ENCODE measurements around the gene CPED1.
"Not testable (repeated sequence)": the region's sequence is repeated elsewhere in the genome, so short reads cannot be mapped to it uniquely, and the experiment has no call there.

The CPED1 gene

DNA sequence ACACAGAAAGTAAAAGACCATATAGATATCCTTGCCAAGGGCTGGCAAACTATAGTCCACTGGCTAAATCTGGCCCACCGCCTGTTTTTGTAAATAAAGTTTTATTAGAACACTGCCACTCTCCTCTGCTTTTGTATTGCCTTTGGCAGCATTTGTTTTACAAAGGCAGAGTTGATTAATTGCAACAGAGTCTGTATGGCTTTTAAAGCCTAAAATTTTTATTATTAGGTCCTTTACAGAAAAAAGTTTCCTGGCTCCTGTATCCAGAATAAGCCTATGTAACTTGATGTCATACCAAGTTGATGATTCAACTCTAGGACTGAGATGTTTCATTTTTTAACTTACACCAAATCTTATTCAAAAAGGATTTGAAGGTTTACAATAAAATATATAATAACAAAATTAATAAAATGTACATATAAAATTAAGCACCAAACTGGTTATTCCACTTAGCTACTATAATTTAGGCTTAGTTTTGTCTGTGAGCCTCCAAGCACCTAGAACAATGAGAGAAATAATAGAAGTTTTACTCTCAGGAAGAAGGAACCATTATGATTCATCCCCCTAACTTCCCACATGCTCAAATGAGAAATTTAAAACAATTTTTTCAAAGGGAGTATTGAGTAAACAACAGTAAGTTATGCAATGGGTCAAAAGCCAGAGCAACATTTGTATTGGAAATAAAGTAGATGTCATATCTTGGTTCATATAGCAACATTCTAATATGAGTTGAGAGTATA lies 31.9 kb downstream of the CPED1 start:
- peak; percentile 80 for DNase-seq (ENCODE audit: low spot score)

DNA sequence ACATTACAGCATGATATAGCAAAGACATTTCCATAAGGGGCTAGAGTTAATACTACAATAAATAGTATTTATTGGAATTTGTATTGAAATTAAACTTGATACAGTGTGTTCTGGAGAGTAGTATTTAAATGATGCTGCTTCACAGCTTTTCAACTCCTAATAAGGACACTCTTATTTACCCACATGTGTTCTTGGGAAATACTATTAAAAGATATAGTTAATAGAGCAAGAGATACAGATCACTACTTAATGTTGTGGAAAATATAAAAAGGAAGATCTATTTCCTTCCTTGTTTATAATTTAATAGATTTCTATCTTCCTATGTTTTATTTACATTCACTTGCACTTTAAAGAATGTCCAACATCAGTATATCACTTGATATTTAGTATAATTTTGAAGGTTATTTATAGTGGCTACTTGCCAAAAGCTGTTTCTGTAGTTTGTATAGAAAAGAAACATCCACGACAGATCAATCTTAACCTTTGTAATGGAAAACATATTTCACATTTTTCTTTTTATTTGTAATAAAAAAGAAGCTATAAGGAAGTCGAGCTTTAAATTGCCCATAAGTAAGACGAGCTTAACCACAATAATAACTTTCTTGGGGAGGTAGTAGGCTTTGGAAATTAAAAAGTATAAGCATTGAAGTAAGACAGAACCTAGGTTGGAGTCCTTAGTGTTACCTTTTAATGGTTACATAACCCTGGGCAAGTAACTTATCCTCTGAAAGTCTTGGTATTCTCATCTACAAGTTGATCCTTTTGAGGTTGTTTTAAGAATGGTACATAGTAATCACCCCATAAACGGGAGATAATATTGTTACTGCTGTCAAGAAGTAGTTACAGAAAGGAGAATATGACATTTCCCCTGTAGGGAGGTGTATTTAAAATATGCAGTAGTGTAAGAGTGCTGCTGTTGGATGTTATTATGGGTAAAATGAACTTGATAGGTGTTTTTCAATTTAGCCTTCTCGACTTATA lies 32.8 kb downstream of the CPED1 start:
- no peak for DNase-seq (ENCODE audit: low spot score)

DNA sequence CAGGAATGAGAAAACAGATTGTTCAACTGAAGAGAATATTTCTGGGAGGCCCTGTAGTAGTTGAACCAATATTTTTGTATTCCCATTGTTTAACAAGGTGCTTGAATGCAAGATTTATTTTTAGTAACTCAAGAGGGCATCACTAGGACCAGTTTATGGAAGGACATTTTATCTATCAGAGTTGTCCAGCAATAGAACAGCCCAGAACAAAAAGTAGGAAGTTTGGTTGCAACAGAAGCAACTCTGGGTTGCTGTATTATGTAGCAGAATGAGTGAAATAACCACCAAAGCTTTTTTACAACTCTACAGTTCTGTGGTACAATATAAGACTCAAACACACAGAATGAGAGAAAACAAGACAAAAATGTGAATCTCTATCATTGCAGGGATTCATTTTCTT lies 34.7 kb downstream of the CPED1 start:
- DNase-seq (ENCODE audit: low spot score): no peak

DNA sequence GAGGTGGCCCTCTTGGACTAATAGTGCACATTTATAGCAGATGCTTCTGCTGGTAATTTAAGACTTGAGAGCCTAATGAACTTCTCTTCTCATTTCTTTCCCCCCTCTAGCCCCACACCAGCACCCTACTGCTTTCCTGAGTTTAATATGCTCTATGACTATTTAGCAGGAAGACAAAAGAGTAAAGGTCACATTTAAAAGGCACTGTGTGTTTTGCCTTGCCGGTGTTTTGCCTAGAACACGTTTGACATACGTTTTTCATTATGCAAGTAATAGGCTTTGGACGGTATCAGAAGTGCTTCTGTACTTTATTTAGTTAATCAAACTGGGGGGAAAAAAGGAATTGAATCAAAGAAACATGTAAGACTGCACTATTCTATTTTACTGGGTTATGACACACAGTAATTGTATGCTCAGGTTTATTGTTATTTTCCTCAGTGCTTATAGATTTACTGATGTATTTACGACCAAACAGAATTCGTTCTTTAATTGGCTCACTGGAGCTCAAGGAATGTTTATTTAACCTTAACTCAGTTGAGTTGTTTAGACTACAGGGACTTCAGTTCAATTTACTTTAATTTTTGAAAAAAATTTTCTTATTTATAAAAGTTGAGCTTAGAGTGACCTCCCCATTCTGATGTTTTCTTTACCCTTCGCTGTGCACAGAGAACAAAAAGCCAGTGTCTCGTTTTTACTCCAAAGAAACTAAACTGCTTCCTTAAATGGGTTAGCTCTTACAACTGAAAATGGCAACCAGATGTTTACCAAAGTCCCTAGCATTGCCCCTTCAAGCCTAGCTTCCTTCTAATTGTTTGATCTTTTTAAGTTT lies 35.4 kb downstream of the CPED1 start:
- no peak for DNase-seq (ENCODE audit: low spot score)

DNA sequence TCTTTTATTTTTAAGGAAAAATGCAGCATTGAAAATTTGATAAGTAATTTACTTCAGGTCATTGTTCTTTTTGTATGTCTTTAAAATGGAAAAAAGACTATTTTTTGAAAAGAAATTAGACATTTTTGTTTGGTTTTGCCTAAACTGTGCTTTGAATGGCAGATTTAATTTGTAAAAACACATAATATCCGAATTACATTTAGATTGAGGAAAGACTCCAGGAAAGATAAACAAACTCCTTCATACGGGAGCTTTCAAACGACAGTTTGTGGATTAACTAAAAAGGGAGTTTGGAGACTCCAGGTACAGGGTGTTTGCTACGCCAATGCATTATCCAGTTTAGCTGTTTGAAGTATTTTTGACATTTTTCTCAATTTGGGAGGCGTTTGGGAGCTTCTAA lies 36.1 kb downstream of the CPED1 start:
- DNase-seq (ENCODE audit: low spot score): no peak

DNA sequence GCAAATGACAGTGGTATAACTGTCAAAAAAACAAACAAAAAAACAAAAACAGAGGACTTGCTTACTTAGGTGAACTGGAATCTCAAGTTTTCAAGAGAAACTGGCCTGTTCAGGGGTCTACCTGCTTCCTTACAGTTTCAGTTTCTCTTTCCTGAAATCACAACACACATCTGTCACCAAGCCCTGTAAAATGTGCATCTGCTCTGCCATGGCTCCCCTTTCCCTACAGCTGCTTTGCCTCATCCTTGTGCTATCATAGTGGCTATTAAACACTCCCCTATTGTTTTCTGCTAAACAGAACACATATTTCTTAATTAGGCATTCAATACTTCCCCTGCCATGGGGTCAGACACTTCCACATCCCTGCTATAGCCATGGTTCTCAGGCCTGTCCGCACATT lies 37.6 kb downstream of the CPED1 start:
- no peak for DNase-seq (ENCODE audit: low spot score)

DNA sequence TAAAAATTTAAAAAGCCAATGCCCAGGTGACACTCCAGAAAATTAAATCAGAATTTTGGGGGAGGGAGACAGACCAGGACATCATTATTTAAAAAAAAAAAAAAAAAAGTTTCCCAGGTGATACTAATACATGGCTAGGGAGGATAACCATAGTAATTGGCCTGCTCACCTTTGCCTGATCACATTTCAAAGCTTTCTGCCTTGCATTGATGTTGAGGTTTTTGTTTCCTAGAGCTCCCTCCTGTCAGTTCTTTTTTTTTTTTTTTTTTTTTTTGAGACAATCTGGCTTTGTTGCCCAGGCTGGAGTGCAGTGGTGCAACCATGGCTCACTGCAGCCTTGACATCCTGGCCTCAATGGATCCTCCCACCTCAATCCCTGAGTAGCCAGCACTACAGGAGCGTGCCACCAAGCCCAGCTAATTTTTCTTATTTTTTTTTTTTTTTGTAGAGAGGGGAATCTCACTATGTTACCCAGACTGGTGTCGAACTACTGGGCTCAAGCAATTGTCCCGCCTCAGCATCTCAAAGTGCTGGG lies 38.1 kb downstream of the CPED1 start:
- DNase-seq (ENCODE audit: low spot score): no peak

DNA sequence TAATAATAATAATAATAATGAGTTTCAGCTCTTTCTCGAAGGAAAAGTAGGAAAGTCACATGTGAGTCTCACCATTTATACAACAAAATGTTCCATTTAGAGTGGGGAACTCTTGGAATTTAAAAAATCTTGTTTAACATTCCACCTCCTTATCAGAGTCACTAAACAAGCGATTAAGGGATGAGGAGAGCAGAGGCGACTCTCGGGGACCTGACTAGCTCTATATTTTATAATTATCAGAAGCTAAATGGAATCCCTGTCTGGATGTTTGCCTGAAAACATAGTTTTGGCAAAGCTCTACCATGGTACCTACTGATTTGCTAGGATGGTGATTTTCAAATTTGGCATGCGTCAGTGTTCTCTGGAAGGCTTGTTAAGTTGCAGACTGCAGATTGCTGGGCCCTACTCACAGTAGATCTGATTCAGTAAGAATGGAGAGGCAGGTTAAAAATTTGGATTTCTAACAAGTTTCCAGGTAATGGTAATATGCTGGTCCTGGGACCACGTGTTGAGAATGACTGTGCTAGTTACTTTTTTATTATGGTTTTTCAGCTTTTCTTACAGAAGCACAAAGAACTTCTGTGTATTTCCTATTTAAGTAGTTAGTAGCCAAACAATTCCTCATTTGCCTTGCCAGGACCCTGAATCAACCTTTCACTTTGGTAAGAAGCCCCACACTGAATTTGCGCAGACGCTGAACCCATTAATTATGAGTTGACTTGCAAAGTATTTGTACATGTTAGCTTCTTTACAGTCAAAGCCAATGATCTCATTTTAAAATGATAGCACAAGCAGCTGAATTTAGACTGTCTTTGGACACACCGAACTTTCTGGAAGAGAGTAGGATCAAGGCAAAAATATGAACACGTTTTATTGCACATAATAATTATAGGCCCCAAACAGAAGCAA lies 39.5 kb downstream of the CPED1 start:
- no peak for DNase-seq (ENCODE audit: low spot score)

DNA sequence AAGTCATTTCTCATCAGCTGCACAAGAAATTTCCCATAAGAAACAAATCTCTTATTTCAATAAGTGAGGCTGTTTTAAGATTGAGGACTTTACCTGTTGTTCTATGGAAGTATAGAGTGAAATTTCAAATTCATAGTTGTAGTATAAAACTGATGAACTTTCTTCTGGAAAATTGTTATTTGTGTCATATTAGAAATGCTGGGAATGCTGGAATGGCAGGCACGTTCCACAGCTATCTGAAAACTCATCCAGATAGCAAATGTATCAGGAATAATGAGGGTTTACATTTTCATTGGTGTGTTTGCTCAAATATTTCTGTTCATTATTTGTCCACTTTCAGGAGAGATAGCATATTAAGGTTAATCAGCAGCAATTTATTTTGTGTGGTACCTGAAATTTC lies 40.8 kb downstream of the CPED1 start:
- no peak for DNase-seq (ENCODE audit: low spot score)

DNA sequence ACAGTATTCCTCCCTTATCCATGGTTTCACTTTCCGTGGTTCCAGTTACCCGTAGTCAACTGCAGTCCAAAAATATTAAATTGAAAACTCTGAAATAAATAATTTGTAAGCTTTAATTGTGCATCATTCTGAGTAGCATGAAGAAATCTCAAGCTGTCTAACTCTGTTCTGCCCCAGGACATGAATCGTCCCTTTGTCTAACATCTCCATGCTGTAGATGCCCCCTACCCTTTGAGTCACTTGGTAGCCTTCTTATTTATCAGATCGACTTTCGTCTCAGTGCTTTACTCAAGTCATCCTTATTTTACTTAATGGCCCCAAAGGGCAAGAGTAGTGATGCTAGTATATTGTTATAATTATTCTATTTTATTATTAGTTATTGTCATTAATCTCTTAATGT lies 41.8 kb downstream of the CPED1 start:
- no peak for DNase-seq (ENCODE audit: low spot score)

DNA sequence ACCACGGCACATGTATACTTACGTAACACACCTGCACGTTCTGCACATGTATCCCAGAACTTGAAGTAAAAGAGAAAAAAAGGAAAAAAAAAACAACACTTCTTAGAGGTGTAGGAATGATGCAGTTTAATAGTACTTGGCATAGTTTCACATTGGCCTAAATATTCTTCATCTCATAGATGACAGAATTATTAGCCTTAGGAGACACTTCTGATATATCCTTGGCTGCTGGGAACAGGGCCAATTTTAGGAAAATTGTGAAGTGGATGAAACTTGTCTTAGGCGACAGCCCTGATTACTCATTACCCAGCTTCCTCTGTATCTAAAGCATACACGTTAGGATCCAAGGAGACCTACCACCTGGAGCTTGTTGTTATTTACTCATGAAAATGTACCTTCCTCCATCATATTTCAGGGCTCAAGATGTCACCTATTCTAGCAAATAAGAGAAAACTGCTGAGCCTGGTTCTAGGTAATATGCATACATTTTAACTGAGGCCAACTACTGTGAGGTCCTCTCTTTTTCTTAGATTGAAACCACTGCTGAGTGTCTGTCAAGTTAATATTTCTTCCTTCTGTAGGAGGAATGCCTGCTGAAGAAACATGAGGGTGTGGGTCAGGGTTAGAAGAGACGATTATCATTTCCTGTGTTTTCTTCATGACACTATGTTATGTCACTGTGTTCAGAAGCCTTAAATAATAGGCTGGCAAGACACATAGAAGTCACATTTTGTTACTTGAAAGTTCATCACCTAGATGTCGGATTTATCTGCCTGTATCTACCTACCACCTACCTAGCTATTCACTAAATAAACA lies 44.3 kb downstream of the CPED1 start:
- peak; percentile 44 for DNase-seq (ENCODE audit: low spot score)

DNA sequence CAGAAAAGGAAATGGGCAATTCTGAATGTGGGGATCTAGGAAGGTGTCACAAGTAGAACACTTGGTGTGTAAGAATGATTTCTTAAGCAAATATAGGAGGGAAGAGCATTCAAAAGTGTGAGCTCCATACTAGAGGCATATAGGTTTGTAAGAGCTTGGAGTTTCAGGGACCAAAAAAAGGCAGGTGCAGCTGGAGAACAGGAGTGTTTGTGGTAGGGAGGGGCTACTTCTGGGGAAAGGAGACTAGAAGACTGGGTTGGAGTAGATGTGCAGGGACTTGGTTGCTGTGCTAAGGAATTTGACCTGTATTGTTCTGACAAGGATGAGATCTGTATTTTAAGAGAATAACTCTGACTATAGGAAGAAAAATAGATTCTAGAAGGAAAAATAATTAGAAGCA lies 46.4 kb downstream of the CPED1 start:
- DNase-seq (ENCODE audit: low spot score): no peak

DNA sequence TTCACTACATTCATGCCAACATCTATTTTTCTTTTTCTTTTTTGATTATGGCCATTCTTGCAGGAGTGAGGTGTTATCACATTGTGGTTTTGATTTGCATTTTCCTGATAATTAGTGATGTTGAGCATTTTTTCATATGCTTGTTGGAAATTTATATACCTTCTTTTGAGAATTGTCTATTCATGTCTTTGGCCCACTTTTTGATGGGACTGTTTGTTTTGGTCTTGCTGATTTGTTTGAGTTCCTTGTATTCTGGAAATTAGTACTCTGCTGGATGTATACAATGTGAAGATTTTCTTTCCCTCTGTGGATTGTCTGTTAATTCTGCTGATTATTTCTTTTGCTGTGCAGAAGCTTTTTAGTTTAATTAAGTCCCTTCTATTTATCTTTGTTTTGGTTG lies 48.3 kb downstream of the CPED1 start:
- DNase-seq (ENCODE audit: low spot score): not testable (repeated sequence)

DNA sequence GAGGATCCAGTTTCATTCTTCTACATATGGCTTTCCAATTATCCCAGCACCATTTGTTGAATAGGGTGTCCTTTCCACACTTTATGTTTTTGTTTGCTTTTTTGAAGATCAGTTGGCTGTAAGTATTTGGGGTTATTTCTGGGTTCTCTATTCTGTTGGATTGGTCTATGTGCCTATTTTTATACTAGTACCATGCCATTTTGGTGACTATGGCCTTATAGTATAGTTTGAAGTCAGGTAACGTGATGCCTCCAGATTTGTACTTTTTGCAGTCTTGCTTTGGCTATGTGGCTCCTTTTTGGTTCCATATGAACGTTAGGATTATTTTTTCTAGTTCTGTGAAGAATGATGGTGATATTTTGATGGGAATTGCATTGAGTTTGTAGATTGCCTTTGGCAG lies 48.8 kb downstream of the CPED1 start:
- DNase-seq (ENCODE audit: low spot score): not testable (repeated sequence)

DNA sequence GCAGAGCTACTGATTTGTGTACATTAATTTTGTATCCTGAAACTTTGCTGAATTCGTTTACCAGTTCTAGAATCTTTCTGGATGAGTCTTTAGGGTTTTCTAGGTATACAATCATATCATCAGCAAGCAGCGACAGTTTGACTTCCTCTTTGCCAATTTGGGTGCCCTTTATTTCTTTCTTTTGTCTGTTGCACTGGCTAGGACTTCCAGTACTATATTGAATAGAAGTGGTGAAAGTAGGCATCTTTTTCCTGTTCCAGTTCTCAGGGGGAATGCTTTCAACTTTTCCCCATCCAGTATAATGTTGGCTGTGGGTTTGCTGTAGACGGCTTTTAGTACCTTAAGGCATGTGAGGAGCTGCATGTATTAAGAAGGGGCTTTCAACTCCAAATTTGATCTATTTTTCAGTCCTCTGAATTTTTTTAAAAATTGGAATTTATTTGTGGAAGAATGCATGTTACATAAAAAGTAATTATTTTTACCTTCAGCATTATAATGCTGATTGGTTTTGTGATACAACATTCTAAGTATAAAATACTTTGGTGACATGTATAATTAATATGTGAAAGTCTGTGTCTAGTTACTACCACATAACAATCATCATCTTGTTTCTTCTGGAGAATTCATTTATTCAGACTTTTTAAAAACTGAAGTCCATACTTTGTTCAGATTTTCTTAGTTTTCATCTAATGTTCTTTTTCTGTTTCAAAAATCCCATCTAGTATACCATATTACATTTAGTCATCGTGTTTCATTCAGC lies 49.6 kb downstream of the CPED1 start:
- no peak for DNase-seq (ENCODE audit: low spot score)

DNA sequence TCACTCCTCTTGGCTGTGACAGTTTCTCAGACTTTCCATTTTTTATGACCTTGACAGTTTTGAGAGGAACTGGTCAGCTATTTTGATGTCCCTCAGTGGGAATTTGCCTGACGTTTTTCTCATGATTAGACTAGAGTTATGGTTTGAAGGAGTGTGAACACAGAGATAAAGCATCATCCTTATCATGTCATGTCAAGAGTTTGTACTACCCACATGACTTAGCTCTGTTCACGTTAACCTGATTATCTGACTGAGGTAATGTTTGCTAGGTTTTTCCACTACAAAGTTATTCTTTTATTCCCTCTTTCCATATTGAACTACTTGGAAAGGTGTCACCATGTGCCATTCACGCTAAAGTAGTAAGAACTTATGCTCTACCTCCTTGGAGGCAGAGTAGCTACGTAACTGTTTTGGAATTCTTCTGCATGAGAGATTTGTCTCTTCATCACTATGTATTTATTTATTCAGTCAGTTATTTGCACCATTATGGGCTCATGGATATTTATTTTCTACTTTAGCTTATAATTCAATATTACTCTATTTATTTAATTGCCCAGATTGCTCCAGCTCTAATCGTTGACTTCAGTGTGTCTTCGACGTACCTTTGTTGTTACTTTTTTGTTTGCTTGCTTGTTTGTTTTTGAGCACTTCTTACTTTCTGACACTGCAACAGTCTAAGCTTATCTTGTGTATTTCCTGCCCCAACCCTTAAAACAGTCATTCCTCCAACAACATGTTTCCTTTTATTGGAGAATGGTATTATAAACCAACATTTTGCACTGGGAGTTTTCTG lies 50.4 kb downstream of the CPED1 start:
- no peak for DNase-seq (ENCODE audit: low spot score)

DNA sequence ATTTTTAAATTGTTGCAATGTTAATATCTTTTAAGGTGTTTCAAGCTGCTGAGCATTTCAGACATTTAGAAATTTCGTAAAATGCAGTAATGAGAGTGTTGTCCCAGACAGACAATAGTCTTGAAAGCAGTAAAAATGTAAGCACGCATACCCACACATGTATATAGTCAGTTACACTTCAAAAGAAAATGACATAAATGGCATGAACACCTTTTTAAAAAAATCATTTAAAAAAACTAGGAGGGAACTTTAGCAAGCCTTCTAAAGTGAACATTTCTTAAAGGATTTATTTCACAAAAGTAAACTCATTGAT lies 51.0 kb downstream of the CPED1 start:
- DNase-seq (ENCODE audit: low spot score): no peak

DNA sequence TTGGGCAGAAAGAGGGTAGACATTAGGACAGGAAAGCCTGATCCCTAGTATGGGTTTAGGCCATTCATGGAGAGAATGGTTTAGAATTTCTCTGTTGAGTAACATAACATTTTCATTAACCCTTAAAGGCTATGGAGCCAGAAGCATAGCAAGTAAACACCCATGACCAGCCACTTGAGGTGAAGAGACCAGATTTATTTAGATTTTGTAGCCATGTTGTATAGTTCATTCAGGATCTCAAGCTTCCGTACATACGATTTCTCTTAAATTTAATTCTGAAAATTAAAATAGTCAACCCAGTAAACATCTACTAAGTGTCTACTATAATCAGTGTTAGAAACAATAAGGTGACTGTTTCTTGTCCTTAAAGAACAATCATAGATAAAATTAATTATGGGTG lies 51.5 kb downstream of the CPED1 start:
- DNase-seq (ENCODE audit: low spot score): no peak
